GM12891 (cell line): ENCODE measurements around the gene PKP1.

Experiments used
- POLR2A ChIP-seq: IDR thresholded peaks from 2 replicates; pipeline ENCODE4 v1.6.1; 2011; ENCODE audit warnings: low read depth, low read length, control low read depth
- POLR2AphosphoS5 ChIP-seq: IDR thresholded peaks from 2 replicates; pipeline ENCODE4 v1.6.1; 2011; ENCODE audit warnings: low read depth, low read length, control low read depth
- POU2F2 ChIP-seq: IDR thresholded peaks from 2 replicates; pipeline ENCODE4 v1.6.1; 2011; ENCODE audit warnings: low read depth, mild to moderate bottlenecking, control low read depth, low read length, moderate library complexity
- SPI1 ChIP-seq: IDR thresholded peaks from 2 replicates; pipeline ENCODE4 v1.6.1; 2011; ENCODE audit warnings: low read depth, low read length, control low read depth
- TAF1 ChIP-seq: IDR thresholded peaks from 2 replicates; pipeline ENCODE4 v1.6.1; 2011; ENCODE audit warnings: low read depth, low read length, control low read depth

GRCh38 chr1:201311356-201312011 is 28.2 kb downstream of the PKP1 start:
- no peak for TF ChIP-seq POLR2A
- no peak for TF ChIP-seq POLR2AphosphoS5
- no peak for TF ChIP-seq TAF1
- no peak for TF ChIP-seq POU2F2
- no peak for TF ChIP-seq SPI1
